Transverse colon (tissue), 4 donors: Measurements from ENCODE around the gene ZNF669.

Experiments
- CTCF ChIP-seq, 5 experiments: fragments of 200-600 bp in 3 of 5; fragments of 450-650 bp in 2 of 5; sonication (generic) in 3 of 5; IDR thresholded peaks; 1 replicate in 2 of 5; 2 replicates in 3 of 5; pipeline ENCODE4 v1.5.1; 2016 to 2017; ENCODE audit warnings: antibody characterized with exemption in 5 of 5, inconsistent platforms in 3 of 5, mild to moderate bottlenecking in 2 of 5, moderate library complexity in 1 of 5
- POLR2A ChIP-seq: fragments of 450-650 bp; IDR thresholded peaks from one replicate; pipeline ENCODE4 v1.6.1; 2016; ENCODE audit warnings: antibody characterized with exemption, mild to moderate bottlenecking, moderate library complexity
- POLR2AphosphoS5 ChIP-seq, 3 donors: sonication (generic); formaldehyde crosslinking; IDR thresholded peaks; one replicate each; pipeline ENCODE4 v1.6.1; 2016; ENCODE audit warnings: antibody characterized with exemption in 3 of 3

DNA sequence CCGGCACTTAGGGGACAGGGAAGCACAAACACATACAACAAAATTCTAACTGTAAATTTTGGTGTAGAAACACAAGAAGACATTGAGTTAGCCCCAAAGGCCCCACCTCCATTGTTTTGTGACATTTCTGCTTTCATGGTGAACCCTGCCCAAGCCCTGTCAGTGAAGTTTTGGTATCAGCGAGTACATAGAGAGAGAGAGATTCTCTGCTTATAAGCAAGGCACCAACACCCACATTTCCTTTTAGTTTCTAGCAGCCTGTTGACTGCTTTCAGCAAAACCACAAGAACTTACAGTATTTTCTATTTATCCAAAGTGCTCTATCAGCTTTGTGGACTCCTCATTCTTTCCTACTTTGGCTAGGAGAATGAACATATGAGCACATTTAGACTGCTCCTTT is 43.6 kb upstream of the ZNF669 start:
- TF ChIP-seq POLR2AphosphoS5 (IDR thresholded peaks at IDR 0.05) (no peak), CTCF (IDR thresholded peaks at IDR 0.05) (no peak), POLR2A (no peak)
